Retina (tissue), 1 donor: Measurements from ENCODE around the gene POLR2A.

ENCODE experiments used
- DNase-seq: peaks from one replicate; pipeline ENCODE4 v3.0.0-alpha.2; 2016

POLR2A gene

DNA sequence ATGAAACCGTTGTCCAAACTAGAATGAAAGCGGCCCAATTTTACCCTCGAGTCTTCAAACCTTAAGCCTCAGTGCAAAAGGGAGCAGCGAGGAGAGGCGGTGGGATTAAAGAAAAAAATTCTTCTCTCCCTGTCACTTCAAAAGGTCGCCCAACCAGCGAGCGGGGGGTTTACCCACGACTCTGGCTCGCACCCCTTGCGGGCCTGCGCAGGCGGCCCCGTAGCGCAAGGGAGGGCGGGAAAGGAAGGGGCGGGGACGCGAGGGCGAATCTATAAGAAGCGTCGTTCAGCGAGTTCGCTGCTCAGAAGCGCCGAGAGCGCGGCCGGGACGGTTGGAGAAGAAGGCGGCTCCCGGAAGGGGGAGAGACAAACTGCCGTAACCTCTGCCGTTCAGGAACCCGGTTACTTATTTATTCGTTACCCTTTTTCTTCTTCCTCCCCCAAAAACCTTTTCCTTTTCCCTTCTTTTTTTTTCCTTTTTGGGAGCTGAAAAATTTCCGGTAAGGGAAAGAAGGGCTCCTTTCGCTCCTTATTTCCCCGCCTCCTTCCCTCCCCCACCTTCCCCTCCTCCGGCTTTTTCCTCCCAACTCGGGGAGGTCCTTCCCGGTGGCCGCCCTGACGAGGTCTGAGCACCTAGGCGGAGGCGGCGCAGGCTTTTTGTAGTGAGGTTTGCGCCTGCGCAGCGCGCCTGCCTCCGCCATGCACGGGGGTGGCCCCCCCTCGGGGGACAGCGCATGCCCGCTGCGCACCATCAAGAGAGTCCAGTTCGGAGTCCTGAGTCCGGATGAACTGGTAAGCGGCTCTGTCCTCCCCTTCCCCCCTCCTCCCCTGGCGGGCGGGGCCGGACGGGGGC, at the start of gene POLR2A:
Gene POLR2A (plus strand): TSS at position 300 of the 852 bp plus-strand sequence.
- peak; percentile 100 for DNase-seq

GRCh38 chr17:7435676-7436555, 48.2 kb upstream of the POLR2A start:
- DNase-seq, result peak; percentile 62

DNA sequence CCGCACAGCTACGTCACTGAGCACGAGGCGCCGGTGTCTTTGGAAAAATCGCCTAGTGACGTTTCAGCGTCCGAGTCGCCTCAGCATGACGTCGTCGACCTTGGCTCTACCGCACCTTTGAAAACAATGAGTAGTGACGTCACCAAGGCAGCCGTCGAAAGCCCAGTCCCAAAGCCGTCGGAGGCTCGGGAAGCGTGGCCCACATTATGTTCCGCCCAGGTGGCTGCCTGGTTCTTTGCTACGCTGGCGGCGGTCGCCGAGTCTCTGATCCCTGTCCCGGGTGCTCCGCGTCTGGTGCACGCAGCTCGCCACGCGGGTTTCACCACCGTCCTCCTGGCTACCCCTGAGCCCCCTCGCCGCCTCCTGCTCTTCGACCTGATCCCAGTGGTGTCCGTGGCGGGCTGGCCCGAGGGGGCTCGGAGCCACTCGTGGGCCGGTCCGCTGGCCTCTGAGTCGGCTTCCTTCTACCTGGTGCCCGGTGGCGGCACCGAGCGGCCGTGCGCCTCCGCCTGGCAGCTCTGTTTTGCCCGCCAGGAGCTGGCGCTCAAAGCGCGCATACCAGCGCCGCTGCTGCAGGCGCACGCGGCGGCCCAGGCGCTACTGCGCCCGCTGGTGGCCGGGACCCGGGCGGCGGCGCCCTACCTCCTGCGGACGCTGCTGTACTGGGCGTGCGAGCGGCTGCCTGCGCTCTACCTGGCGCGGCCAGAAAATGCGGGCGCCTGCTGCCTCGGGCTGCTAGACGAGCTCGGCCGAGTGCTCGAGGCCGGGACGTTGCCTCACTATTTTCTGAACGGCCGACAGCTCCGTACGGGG, 47.4 kb upstream of the POLR2A start:
- peak; percentile 91 for DNase-seq

- DNase-seq, result peak; percentile 32
Measured at GRCh38 chr17:7437369-7437863, 46.8 kb upstream of the POLR2A start.

DNA sequence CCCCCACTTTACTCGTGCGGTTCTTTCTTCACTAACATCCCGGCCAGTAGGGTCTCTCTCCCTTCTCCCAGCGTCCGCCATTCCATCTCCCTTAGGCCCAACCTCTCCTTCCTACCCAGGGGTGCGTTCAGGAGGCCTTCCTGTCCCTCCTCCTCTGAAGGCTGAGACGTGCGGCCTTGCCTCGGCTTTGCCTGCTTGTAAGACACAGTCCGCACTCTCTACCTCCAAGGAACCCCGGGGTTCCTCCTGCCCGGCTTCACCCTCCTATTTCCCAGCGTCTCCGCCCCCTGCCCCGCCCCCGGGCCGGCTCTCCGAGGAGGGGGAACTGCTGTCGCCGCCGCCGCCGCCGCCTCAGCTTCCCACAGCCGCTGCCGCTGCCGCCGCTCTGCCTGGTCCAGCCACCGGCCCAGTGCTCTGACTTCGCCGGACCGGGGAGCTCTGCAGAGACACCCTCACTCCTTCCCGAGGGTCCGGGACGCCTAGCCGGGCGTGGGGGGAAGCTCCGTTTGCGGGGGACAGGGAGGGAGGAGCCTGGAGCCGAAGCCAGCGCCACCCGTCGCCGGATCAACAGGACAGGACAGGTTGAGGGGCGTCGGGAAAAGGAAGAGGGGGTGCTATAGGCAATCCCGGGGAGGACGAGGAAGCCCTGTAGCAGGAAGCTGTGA, 46.1 kb upstream of the POLR2A start:
- peak; percentile 78 for DNase-seq

DNA sequence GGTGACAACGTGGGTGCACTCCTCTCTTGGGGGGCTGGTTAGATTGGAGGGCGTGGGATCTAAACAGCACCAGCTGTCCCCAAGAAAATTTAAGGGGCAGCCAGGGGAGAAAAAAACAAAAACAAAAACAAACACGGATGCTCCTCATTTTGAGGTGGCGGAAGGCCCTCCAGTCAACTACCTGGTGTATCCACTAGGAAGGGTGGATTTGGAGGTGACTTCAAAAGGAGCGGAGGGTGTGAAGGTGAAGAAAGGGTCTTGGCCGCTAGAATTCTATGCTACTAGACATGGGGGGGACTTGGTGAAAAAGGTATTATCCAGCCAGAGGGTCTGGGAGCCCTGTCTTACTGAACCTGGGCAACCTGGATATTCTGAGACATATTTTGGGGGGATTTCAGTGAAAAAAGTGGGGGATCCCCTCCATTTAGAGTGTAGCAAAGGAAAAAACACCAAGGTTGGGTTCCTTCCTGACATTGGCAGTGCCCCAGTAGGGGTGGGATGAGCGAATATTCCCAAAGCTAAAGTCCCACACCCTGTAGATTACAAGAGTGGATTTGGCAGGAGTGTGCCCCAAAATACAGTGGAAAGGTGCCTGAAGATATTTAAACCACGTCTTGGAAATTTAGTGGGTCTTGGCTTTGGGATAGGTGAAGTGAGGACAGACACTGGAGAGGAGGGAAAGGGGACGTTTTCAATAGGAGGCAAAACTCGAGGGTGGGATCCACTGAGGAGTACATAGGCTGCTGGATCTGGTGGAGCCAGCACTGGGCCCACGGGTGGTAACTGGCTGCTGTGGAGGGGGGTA, 45.3 kb upstream of the POLR2A start:
- no peak for DNase-seq

DNA sequence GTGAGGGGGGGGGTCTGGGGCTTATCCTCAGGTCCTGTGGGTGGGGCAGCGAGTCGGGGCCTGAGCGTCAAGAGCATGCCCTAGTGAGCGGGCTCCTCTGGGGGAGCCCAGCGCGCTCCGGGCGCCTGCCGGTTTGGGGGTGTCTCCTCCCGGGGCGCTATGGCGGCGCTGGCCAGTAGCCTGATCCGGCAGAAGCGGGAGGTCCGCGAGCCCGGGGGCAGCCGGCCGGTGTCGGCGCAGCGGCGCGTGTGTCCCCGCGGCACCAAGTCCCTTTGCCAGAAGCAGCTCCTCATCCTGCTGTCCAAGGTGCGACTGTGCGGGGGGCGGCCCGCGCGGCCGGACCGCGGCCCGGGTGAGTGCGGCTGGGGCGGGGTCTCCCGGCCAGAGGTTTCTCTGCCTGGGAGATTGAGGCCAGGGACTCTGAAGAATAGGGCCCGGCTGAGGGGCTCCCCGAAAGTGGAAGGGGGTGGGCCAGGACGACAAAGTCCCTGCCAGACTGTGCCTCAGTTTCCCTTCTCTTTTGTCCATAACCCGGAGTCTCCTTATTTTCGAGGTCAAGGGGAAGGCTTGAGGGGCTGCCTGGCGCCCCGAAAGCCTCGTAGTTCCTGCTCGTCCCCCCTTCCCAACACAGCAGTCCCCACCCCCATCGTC, 44.6 kb upstream of the POLR2A start, which contains the start of gene FGF11:
Gene FGF11 (plus strand): TSS at position 51 of the 651 bp plus-strand sequence. CDS start 109 bp downstream, at position 160.
- peak; percentile 54 for DNase-seq

DNA sequence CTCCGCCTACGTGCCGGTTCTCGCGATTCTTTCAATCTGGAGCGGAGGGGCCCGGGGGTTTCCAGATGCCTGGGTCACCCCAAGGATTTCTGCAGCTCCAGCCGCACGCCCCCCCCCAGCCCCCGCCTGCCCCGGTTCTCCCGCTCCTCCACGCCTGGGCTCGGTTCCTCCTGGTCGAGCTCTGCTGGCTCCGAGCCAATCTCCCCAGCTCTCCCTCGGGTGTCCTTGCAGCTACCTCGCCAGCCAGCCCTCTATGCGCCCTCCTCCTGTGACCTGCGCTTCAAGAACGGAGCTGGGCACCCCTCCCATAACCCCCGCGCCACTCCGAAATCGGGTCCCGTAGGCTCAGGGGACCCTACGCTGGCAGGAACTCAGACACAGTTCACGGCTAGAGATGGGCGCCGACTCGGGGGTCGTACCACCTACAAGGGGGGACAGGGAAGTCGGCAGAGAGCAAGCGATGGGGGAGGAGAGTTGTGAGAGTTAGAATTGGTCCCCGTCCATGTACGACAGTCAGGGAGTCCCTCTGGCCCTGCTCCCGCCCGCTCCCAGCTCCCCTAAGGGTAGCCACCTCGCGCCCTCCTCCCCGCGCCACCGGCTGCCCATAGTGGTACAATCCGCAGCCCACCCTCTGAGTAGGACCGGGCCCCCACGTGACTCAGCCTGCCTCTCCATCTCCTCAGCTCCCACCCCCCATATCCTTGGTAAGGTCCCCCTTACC, 43.9 kb upstream of the POLR2A start:
- DNase-seq, result peak; percentile 95

GRCh38 chr17:7440834-7441195, 43.4 kb upstream of the POLR2A start:
- no peak for DNase-seq

DNA sequence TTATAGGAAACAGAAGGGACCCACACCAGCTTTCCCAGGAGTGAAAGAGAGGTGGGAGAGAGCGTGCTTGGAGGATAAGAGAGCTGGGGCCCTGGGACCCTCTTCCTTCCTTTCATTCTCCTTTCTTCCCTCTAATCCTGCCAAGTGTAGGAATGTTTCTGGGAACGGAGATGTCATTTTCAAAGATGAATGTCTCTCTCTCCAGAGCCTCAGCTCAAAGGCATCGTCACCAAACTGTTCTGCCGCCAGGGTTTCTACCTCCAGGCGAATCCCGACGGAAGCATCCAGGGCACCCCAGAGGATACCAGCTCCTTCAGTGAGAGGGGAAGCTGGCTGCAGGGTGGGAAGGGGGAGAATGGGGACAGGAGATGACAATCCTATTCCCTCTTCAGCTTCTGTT, 42.9 kb upstream of the POLR2A start:
- DNase-seq, result no peak

DNA sequence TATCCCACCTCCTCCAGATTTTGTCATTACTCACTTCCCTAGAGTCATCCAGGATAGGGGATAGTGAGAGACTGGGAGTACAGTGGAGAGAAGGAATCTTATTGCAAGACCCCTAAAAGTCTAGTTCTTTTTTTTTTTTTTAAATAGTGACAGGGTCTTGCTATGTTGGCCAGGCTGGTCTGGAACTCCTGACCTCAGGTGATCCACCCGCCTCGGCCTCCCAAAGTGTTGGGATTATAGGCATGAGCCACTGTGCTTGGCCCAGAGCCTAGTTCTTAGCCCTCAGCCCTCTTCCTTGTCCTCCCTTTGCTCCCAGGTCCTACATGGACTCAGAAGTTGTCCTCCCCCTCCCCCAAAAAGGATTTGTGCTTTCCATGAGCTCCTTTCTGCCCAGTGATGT, 42.0 kb upstream of the POLR2A start:
- DNase-seq, result no peak

DNA sequence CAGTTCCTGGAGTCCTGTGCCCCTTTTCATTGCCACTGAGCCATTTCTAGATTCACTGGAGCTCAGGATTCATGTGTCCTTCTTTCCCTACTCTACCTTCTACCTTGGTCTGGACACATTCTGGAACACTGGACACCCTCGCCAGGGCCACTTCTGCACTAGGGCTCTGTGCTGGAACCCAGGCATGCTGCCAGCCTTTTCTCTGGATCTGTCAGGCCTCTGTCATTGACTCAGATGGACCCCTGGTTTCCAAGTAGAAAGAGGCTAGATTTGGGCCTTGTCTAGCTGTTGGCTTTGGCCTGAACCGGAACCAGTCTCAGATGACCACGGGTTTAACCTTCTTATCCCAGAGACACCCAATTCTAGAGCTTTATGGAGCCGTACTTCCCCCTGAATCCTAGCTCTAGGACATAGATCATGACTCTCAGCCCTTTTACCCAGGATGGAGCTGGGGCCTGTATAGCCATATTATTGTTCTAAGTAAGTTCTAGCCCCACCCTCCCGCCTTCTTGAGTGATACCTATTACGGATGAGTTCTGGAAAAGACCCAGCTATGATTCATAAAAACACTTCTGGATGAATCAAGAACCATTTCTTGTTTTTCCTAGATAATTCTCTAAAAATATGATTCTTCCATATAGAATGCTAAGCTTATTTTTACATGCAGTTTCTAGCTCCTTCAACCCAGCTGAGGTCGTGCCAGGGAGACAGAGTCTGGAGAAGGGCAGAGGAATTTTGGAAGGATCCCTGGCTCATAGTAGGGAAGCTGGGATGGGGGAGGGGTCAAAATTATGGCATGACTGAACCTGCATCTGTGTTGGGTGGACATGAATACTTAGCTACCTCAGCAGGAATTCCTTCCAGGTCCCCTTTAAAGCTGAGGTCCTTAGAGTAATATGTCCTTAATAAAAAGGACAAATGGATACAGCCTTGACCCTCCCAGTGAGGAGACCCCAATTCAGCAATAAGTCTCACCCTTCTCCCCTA, 40.4 kb upstream of the POLR2A start:
- DNase-seq, result no peak

DNA sequence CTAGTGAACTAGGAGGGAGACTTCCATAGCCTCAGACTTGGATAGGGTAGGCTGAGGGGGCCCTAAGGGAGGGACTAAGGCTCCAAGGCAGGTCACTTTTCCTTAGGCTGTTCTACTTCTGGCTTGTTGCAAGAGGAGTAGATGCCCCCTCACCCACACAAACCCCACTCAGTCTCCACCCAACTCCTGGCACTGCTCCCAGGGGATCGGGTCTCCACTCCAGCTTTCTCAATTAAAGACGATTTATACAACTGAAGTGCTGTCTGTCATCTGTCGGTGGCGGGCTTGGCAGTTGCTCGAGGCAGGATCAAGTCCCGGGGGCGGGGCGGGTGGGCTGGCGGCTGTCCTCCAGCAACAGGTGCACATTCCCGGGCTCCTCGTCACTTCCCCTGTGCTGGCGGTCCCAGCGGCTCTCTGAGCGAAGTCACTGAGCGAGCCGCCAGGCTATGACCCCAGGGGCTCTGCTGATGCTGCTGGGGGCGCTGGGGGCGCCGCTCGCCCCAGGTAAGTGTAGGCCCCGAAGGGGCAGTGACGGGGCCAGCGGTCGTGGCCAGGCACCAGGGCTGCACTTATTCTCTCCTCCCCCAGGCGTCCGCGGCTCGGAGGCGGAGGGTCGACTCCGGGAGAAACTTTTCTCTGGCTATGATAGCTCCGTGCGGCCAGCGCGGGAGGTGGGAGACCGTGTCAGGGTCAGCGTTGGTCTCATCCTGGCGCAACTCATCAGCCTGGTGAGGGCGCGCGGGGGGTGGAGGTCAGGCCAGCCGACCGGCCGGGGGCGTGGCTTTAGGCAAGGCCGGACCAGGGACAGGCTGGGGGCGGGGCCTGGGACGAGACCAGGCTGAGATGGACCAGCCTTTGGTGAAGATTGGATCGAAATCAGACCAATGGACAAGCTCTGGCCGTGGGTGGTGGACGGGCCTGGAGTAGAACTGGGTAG, 39.2 kb upstream of the POLR2A start, which contains the start of gene CHRNB1:
Gene CHRNB1 (plus strand): TSS at position 380 of the 937 bp plus-strand sequence. CDS start 67 bp downstream, at position 447.
- DNase-seq, result peak; percentile 74

GRCh38 chr17:7445619-7445968, 38.6 kb upstream of the POLR2A start:
- DNase-seq, result no peak

- no peak for DNase-seq
Measured at GRCh38 chr17:7448461-7448860, 35.7 kb upstream of the POLR2A start.

DNA sequence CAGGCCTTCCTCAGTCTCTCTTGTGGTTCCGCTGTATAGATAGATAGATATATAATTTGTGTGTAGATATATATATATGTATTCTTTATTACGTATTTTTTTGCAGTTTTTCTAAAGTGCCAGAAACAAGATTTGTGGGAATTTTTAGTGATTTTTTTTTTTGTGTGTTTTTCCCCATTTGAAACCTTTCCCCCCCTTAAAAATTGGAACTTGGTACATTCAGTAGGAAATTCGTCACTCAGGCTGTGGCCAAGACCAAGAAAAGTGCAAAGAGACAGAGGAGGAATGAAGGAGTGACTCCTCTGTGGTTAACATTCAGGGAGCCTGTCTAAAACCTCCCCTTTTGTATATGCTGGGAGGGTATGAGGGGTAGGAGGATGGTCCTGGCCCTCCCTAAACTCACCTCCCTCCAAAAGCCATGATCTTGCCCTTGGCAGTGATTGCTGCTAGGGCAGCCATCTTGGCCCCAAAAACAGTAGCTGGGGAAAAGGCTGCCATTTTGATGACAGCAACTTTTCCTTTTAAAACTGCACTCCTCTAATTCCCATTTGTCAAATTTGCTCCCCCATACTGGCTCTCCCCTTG, 24.1 kb upstream of the POLR2A start:
- no peak for DNase-seq
